Right cardiac atrium (tissue), 5 donors: ENCODE measurements around the gene FMN2. TPM values are rescaled to one million over a fixed set of nuclear protein-coding genes. Genes with fewer than 3 reads are reported as not detected.

Source experiments
- ATAC-seq, 2 donors: fragments of 200-7000 bp; cut with Tn5 transposase; one replicate each; pipeline versions ENCODE4 v1.8.0 to v1.9.1; 2020; ENCODE audit warnings: moderate library complexity in 2 of 2, mild to moderate bottlenecking in 1 of 2
- DNase-seq, 3 donors: peaks; one replicate each; pipeline ENCODE4 v3.0.0-alpha.2; 2020
- H3K27ac ChIP-seq: one replicate; pipeline ENCODE4 v1.5.1; 2013; ENCODE audit warnings: mild to moderate bottlenecking, low read length, control low read depth, moderate library complexity
- H3K27me3 ChIP-seq: one replicate; pipeline ENCODE4 v1.6.1; 2013; ENCODE audit not compliant: control insufficient read depth, insufficient read depth
- H3K4me1 ChIP-seq: one replicate; pipeline ENCODE4 v1.6.1; 2013; ENCODE audit warnings: low read length; ENCODE audit not compliant: control insufficient read depth, insufficient read depth
- H3K4me3 ChIP-seq: one replicate; pipeline ENCODE4 v1.5.1; 2013; ENCODE audit warnings: low read length, control low read depth
- H3K9me3 ChIP-seq: one replicate; pipeline ENCODE4 v1.6.1; 2013; ENCODE audit warnings: low read length; ENCODE audit not compliant: control insufficient read depth
- WGBS: extraction: QIAGEN DNeasy Blood & Tissue Kit; methylation state at CpG from one replicate; pipeline ENCODE4 v1.1.7; 2013; 5-methylcytosine and 5-hydroxymethylcytosine counted together
- intact Hi-C, 4 donors: fragments of 100-400 bp; cut with DNase I; formaldehyde crosslinking; loops; one replicate each; pipeline versions ENCODE4 v1.11.0 to v1.14.0; 2022 to 2023
- polyA plus RNA-seq: library from polyadenylated mRNA; stranded (reverse); fragments of 200-250 nt; gene quantifications from one replicate; pipeline ENCODE4 v1.2.3, GENCODE V29; 2013
- total RNA-seq, 4 donors: library from RNA; stranded (reverse); fragmentation: NEBNext Ultra II Directional; extraction: Animal tissue kit (Norgen Biotek cat#: 25700); gene quantifications; one replicate each; pipeline ENCODE4 v1.2.1, GENCODE V29; 2021
- donor health status: healthy with polysubstance abuse.
- donor health status: DM: no; HTN: yes; CAD: no.
- donor health status: DM: no; HTN: no; CAD: no.
- donor health status: DM: no; HTN: yes; CAD: no; lungs with severe emphysema.
- donor health status: DM: yes; HTN: yes; CAD: no.

Gene FMN2
- total and polyA plus RNA-seq, 5 donors = 0.09 to 0.21 (median 0.16) TPM; not detected in 2

DNA sequence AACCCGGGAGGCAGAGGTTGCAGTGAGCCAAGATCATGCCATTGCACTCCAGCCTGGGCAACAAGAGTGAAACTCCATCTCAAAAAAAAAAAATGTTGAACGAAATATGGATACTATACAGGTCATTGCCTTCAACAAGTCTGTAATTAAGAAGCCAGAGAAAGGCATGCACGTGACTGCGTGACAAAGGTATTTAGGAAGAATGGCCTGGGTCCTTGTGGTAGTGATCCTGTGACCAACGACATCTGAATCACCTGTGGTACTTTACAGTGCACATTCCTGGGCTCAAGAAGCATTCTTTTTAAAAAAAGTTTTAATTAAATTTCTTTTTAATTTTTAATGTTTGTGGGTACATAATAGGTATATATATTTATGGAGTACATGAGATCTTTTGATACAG is 405.3 kb downstream of the FMN2 start:
- ATAC-seq = no peak
- Histone ChIP-seq H3K4me3 (no peak overlapping the region), H3K27me3 (no peaks in the 10 kb centered on the region), H3K4me1 (no peaks in the 10 kb centered on the region), H3K9me3 (no peaks in the 10 kb centered on the region), H3K27ac (no peak overlapping the region)
- no peak for DNase-seq
- intact Hi-C loops = no loop called here
- 85% methylated on average over 5 of the region's 5 CpGs for WGBS

DNA sequence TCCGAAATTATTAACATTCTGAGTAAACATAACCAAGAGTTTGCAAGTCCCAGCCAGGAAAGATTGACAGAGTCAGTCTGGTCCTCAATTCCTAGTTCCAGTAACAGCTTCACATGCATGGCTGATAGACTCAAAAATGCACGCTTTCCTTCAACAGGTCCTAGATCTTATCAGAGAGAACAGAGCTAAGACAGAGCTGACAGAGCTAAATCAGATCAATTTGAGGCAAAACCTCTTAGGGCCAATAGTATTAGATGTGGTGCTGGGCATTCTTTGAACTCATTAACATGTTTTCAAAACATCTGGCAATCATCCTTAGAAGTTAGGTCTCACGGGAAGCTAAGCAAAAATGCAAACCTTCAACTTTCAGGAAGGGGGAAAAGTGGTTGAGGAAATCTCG is 406.2 kb downstream of the FMN2 start:
- H3K4me3 ChIP-seq = no peak overlapping the region
- no peaks in the 10 kb centered on the region for H3K9me3 ChIP-seq
- DNase-seq = no peak
- 74% methylated on average over 4 of the region's 4 CpGs for WGBS
- intact Hi-C loops = no loop called here
- no peaks in the 10 kb centered on the region for H3K27me3 ChIP-seq
- ATAC-seq = no peak
- no peak overlapping the region for H3K27ac ChIP-seq
- no peaks in the 10 kb centered on the region for H3K4me1 ChIP-seq

- H3K27ac ChIP-seq = no peak overlapping the region
- no peaks in the 10 kb centered on the region for H3K27me3 ChIP-seq
- no peaks in the 10 kb centered on the region for H3K4me1 ChIP-seq
- WGBS = 77% methylated on average over 8 of the region's 8 CpGs
- no peaks in the 10 kb centered on the region for H3K9me3 ChIP-seq
- DNase-seq = no peak
- ATAC-seq = no peak
- intact Hi-C loops = no loop called here
- H3K4me3 ChIP-seq = no peak overlapping the region
Measured at GRCh38 chr1:240498335-240498734, 406.7 kb downstream of the FMN2 start.

GRCh38 chr1:240499012-240499411 is 407.3 kb downstream of the FMN2 start:
- 50% methylated on average over 2 of the region's 2 CpGs for WGBS

DNA sequence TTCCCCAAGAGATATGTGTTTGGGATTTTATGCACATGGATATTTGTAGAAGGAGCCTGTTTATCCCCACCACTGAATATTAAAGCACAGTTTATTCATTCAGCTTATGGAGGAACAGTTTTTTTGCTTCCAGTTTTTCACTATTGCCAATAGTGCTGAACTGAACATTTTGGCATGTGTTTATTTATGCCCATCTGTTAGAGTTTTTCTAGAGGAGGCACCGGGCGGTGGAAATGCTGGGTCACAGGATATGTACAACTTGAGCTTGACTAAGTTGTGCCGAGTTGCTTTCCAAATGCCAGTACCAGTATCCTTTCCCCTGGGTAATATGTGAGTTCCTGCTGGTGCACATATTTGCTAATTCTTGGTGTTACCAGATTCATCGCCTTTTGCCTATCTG is 409.0 kb downstream of the FMN2 start:
- ATAC-seq (no peak), DNase-seq (no peak)
- Histone ChIP-seq H3K27me3 (no peaks in the 10 kb centered on the region), H3K4me3 (no peak overlapping the region), H3K9me3 (no peaks in the 10 kb centered on the region), H3K27ac (no peak overlapping the region), H3K4me1 (no peaks in the 10 kb centered on the region)
- intact Hi-C loops = no loop called here
- 90% methylated on average over 4 of the region's 4 CpGs for WGBS

More at GRCh38 chr1:240499012-240499411, 407.3 kb downstream of the FMN2 start:
- intact Hi-C loops = no loop called here
- Histone ChIP-seq H3K4me1 (no peaks in the 10 kb centered on the region), H3K4me3 (no peak overlapping the region), H3K27ac (no peak overlapping the region), H3K27me3 (no peaks in the 10 kb centered on the region), H3K9me3 (no peaks in the 10 kb centered on the region)
- ATAC-seq (no peak), DNase-seq (no peak)

DNA sequence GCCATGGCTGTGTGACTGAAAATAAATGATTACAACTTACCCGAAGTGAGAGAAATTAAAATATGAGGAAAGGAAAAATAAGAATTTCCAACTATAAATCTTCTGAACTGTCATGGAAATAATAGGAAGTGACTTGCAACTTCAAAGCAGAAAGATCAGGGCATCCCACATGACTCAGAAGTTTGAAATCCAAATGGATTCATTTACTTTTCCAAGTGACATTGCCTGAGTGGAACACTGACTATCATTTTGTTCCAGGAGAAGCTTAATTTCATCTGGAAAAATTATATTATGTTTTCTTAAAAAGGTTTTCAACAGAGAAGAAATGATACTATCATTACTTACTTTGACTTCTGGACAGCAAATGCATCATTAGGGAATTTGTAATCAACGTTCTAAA is 409.4 kb downstream of the FMN2 start:
- H3K4me1 ChIP-seq = no peaks in the 10 kb centered on the region
- no peak overlapping the region for H3K4me3 ChIP-seq
- 71% methylated on average over 2 of the region's 2 CpGs for WGBS
- intact Hi-C loops = no loop called here
- ATAC-seq = no peak
- DNase-seq = no peak
- no peaks in the 10 kb centered on the region for H3K9me3 ChIP-seq
- H3K27ac ChIP-seq = no peak overlapping the region
- no peaks in the 10 kb centered on the region for H3K27me3 ChIP-seq

DNA sequence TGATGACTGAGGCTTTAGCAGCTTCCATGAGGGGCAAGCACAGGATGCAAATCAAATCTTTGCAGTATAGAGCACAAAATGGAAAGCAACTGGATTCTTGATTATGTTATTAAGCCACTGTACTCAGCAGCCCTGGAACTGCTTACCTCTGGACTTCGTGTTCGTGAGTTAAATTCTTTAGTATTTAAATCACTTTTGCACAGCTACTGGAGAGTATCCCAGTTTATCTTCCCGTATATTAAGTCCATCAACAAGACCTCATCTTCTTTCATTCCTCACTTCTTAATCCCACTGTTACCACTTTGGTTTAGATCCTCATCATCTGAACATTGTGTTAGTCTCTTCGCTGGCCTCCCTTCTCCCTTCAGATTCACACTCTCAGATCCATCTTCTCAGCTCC is 411.4 kb downstream of the FMN2 start:
- 60% methylated on average over 4 of the region's 4 CpGs for WGBS
- ATAC-seq (no peak), DNase-seq (no peak)
- H3K4me1 ChIP-seq = no peaks in the 10 kb centered on the region
- no peak overlapping the region for H3K4me3 ChIP-seq
- no peaks in the 10 kb centered on the region for H3K27me3 ChIP-seq
- H3K9me3 ChIP-seq = no peaks in the 10 kb centered on the region
- intact Hi-C loops = no loop called here
- H3K27ac ChIP-seq = no peak overlapping the region

DNA sequence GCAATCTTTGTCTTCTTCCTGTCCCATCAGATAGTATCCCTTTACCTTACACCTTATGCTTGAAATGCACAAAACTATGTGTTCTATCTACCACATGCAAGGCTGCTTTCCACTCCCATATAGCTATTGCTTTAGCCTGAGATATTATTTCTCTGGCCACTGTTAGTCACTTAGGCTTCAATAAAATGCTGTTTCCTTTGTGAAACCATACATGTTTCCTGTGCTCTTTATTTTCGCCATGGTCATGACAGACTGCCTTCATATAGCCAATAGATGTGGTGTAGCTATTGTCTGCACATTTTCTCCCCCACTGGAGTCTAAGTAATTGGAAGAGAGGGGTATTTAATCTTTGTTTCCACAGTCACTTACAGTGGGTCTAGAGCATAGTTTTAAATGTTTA is 411.9 kb downstream of the FMN2 start:
- no peak for DNase-seq
- H3K9me3 ChIP-seq = no peaks in the 10 kb centered on the region
- no peak overlapping the region for H3K27ac ChIP-seq
- 37% methylated on average over 1 of the region's 1 CpG for WGBS
- no peak for ATAC-seq
- no peaks in the 10 kb centered on the region for H3K4me1 ChIP-seq
- intact Hi-C loops = no loop called here
- H3K27me3 ChIP-seq = no peaks in the 10 kb centered on the region
- H3K4me3 ChIP-seq = no peak overlapping the region

DNA sequence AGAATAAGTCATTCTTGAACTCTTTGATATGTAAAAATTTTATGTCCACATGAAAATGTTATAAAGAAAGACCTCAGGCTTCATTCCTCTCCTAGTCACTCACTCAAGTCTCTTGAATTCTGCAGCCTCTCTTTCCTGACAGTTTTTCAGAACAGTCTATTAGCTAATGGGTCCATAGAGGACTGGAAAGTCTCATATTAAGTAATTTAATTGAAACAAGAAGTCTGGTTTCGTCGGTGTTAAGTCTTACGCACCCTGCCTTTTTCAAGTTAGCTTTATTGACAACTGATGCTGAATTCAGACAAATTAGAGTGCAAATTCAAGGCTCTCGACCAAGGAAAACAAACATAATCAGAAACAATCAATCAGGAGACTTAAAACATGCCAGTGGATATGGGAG is 414.5 kb downstream of the FMN2 start:
- 74% methylated on average over 4 of the region's 4 CpGs for whole genome bisulfite sequencing
- no peaks in the 10 kb centered on the region for H3K4me1 ChIP-seq
- no peak for DNase-seq
- intact Hi-C loops = no loop called here
- H3K27ac ChIP-seq = no peak overlapping the region
- no peaks in the 10 kb centered on the region for H3K9me3 ChIP-seq
- H3K27me3 ChIP-seq = no peaks in the 10 kb centered on the region
- no peak overlapping the region for H3K4me3 ChIP-seq
- ATAC-seq = no peak

- H3K4me3 ChIP-seq = no peak overlapping the region
- WGBS = 64% methylated on average over 3 of the region's 3 CpGs
- no peaks in the 10 kb centered on the region for H3K4me1 ChIP-seq
- H3K27ac ChIP-seq = no peak overlapping the region
- DNase-seq (no peak), ATAC-seq (no peak)
- H3K9me3 ChIP-seq = no peaks in the 10 kb centered on the region
- no peaks in the 10 kb centered on the region for H3K27me3 ChIP-seq
- intact Hi-C loops = no loop called here
Measured at GRCh38 chr1:240508201-240508600, 416.5 kb downstream of the FMN2 start.

- Histone ChIP-seq H3K9me3 (no peaks in the 10 kb centered on the region), H3K27ac (no peak overlapping the region), H3K27me3 (no peaks in the 10 kb centered on the region), H3K4me1 (no peaks in the 10 kb centered on the region), H3K4me3 (no peak overlapping the region)
- WGBS = 66% methylated on average over 2 of the region's 2 CpGs
- intact Hi-C loops = no loop called here
- DNase-seq (no peak), ATAC-seq (no peak)
Measured at GRCh38 chr1:240508950-240509349, 417.3 kb downstream of the FMN2 start.

- intact Hi-C loops = no loop called here
- no peaks in the 10 kb centered on the region for H3K9me3 ChIP-seq
- ATAC-seq (no peak), DNase-seq (no peak)
- H3K4me1 ChIP-seq = no peaks in the 10 kb centered on the region
- H3K27me3 ChIP-seq = no peaks in the 10 kb centered on the region
- H3K27ac ChIP-seq = no peak overlapping the region
- no peak overlapping the region for H3K4me3 ChIP-seq
Measured at GRCh38 chr1:240511789-240512188, 420.1 kb downstream of the FMN2 start.
